ENCODE results near the gene PHACTR3.
"Not testable (repeated sequence)": the region's sequence is repeated elsewhere in the genome, so short reads cannot be mapped to it uniquely, and the experiment has no call there.

The PHACTR3 gene

GRCh38 chr20:59603781-59604541 lies at the start of gene PHACTR3:
Gene PHACTR3, plus strand, starts transcription at chr20:59604540. Its CDS starts 475 bp downstream, at chr20:59605015.
- in situ Hi-C loops (cut with MboI; ENCODE audit: low sequenced_read_pairs), result no loop called here

DNA sequence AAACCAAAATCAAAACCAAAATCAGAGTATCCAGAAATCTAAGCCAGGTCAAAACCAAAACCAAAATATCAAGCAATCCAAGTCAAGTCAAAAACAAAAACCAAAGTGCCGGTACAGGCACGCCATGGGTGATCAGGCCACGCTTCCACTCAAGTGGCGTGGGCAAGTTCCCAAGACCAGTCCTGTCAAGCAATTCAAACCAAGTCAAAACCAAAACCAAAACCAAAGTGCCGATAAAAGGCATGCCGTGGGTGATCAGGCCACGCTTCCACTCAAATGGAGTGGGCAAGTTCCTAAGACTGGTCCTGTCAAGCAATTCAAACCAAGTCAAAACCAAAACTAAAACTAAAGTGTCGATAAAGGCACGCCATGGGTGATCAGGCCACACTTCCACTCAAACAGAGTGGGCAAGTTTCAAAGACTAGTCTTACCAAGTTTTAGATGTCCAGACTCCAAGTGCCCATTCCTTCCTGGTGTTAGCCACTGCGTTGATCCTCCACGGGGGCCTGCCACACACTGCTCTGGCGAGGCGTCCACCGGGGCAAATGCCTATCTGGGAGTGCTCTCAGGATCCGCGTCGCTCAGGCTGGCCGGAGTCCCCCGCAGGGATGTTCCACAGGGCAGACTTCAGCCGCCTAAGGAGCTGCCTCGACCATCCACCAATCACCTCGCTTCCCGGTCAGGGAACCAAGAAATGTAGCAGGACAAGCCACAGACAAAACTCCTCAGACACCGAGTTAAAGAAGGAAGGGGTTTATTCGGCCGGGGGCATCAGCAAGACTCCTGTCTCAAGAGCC lies 46.4 kb upstream of the PHACTR3 start:
- in situ Hi-C loops (cut with MboI; ENCODE audit: low sequenced_read_pairs), result not testable (repeated sequence)

- in situ Hi-C loops (cut with MboI; ENCODE audit: low sequenced_read_pairs), result no loop called here
Measured at GRCh38 chr20:59559024-59559817, 45.1 kb upstream of the PHACTR3 start.

DNA sequence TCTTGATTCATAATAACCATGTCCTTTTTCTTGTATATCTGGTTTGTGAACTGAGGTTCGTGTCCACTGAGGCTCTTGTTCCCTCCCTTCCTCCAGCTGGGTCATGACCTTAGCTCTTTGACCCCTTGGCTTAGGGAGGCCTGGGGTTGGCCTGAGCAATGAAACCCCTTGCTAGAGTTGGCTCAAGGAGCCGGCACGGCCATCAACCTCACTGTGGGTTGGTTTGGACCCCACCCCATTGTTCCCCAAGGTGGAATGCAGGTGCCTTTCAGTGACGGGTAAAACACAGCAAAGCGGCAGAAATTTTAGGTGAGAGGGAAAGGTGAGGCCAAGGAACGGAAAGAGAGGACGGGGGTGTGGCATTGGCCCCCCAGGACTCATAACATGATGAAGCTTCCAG lies 44.5 kb upstream of the PHACTR3 start:
- in situ Hi-C loops (cut with MboI; ENCODE audit: low sequenced_read_pairs), result no loop called here

- in situ Hi-C loops (cut with MboI; ENCODE audit: low sequenced_read_pairs), result no loop called here
Measured at GRCh38 chr20:59560588-59561227, 43.6 kb upstream of the PHACTR3 start.

DNA sequence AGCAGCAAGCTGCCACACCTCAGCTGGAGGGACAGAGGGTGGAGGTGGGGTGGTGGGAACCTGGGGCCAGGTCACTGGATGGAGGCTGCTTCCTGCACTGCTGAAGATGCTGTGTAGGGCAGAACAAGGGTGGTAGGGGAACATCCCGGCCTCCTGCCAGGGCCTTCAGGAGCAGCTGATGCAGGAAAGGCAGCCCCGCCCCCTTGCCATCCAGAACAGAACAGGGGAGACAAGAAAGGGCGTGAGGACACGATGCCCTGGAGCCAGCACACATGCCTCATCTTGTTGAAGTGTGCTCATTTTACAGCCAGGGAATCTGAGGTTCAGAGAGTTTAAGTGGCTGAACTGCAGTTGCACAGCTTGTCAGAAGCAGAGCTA lies 43.1 kb upstream of the PHACTR3 start:
- in situ Hi-C loops (cut with MboI; ENCODE audit: low sequenced_read_pairs), result no loop called here

GRCh38 chr20:59561614-59562277 lies 42.6 kb upstream of the PHACTR3 start:
- in situ Hi-C loops (cut with MboI; ENCODE audit: low sequenced_read_pairs), result no loop called here

DNA sequence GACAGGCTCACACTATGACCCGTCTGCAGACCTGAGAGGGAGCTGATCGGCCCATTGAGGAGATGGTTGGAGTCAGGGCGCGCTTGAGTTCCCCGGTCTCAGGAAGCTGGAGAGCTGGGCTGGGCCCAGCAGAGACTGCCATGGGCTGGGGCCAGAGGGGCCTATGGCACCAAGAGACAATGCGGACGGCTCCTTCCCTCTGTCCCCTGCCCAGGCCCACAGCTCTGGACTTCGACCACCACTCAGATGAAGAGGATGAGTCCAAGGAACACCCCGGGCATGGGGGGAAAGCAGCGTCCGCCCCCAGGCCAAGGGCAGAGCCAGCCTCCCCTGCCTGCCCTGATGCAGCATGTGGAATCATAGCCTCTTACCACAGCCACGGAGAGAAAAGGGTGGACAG lies 40.2 kb upstream of the PHACTR3 start:
- in situ Hi-C loops (cut with MboI; ENCODE audit: low sequenced_read_pairs), result no loop called here

DNA sequence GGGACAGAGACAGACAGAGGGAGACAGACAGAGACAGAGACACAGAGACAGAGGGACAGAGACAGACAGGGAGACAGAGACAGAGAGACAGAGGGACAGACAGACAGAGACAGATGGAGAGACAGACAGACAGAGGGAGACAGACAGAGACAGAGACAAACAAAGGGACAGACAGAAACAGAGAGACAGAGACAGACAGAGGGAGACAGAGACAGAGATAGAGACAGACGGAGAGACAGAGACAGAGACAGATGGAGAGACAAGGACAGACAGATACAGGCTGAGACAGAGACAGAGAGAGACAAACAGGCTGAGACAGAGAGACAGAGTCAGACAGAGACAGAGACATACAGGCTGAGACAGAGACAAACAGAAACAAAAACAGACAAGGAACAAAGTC lies 39.4 kb upstream of the PHACTR3 start:
- in situ Hi-C loops (cut with MboI; ENCODE audit: low sequenced_read_pairs), result no loop called here

- in situ Hi-C loops (cut with MboI; ENCODE audit: low sequenced_read_pairs), result no loop called here
Measured at GRCh38 chr20:59565768-59566461, 38.4 kb upstream of the PHACTR3 start.

- in situ Hi-C loops (cut with MboI; ENCODE audit: low sequenced_read_pairs), result no loop called here
Measured at GRCh38 chr20:59566631-59567524, 37.5 kb upstream of the PHACTR3 start.

GRCh38 chr20:59567585-59568508 lies 36.5 kb upstream of the PHACTR3 start:
- in situ Hi-C loops (cut with MboI; ENCODE audit: low sequenced_read_pairs), result no loop called here

DNA sequence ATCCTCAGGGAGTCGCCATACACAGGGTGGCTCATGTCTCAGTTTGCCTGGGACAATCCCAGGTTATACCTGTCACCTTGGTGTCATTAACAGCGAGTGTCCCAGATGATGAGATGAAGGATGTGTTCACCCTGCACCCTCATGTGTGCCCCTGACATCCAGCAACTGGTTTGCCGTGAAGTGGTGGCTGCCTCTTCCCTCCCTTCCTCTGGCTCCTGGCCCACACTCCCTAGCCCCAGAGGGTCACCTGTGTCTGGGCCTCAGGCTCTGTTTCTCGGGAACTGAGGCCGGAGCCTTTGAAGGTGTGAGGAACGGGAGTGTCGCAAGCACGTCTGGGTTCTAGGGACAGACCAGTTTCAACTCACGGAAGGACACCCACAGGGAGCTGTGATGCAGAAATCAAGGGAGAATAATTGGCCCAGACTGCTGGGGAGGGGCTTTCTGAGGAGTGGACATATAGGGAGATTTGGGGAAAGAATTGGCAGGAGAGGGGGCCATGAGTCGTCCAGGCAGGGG lies 35.8 kb upstream of the PHACTR3 start:
- in situ Hi-C loops (cut with MboI; ENCODE audit: low sequenced_read_pairs), result no loop called here

GRCh38 chr20:59569305-59569704 lies 35.0 kb upstream of the PHACTR3 start:
- in situ Hi-C loops (cut with MboI; ENCODE audit: low sequenced_read_pairs), result no loop called here

DNA sequence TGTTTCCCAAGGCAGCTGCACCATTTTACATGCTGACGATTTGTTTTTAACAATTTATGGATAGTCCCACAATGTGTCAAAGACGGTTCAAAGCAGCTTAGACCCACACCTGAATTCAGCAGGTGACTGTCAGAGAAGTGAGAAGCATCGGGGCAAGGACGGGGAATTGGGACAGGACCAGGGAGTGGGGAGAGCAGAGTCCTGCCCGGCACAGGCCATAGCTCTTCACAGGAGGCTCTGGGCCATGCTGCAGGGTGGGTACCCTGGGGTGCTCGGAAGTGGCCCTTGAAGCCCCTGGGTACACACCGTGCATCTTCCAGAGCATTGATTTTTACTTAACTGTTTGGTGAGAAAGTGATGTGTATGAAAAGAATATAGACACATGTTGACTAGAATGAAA lies 33.2 kb upstream of the PHACTR3 start:
- in situ Hi-C loops (cut with MboI; ENCODE audit: low sequenced_read_pairs), result no loop called here

DNA sequence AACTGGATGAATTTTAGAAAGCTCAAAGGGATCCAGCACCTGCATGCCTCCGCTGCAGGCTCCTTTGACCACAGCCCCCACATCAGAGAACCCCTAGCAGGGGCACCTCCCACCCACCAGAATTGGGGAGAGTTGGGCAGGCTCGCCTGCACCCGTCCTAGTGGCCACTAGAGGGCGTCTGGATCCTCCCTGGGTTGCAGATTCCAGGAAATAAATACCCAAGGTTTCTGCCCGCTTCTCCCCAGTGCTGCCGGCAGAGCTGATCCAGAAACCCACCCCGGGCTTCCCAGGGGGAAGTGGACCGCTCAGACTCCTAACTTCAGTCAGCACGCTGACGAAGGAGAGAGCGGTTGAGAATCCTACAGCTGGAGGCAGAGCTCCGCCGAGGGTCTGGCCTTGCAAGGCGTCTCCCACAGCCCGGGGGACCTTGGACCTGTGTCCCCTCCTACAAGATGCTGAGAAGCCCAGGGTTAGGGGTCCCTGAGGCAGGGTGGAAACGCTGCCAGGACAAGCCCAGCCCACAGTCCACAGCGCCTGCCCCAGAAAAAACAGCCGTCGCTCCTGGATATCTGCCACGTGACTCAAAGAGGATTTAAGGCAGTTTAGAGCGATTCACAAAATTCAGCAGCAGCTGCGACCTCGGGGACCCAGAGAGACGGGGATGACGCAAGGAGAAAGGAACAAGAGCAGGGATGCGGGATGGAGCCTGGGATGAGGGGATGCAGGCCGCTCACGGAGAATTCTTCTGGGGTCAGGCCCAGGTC lies 32.6 kb upstream of the PHACTR3 start:
- in situ Hi-C loops (cut with MboI; ENCODE audit: low sequenced_read_pairs), result no loop called here

DNA sequence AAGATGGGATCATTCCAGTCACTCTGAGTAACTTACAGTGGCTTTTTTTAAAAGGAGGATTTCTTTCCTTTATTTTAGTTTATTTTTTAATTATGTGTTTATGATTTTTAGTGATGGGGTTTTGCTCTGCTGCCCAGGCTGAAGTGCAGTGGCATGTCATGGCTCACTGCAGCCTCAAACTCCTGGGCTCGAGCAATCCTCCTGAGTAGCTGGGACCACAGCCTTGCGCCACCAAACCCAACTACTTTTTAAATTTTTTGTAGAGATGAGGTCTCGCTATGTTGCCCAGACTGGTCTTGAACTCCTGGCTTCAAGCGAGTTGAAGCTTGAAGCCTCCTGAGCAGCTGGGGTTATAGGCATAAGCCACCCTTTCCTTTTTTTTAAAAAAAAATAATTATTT lies 31.8 kb upstream of the PHACTR3 start:
- in situ Hi-C loops (cut with MboI; ENCODE audit: low sequenced_read_pairs), result no loop called here

All from HL-60/S4 (cell line).